GM12878 (cell line): Measurements from ENCODE around the gene TOLLIP. TPM values are rescaled to one million over a fixed set of nuclear protein-coding genes. Genes with fewer than 3 reads are reported as not detected.

ENCODE experiments used
- ATAC-seq: fragments of 200-7000 bp; cut with Tn5 transposase; 3 replicates; pipeline ENCODE4 v1.9.1; 2020; ENCODE audit warnings: mild to moderate bottlenecking, moderate library complexity
- BruUV-seq: library from RNA; stranded (reverse); fragments of 400-500 nt; replicated peaks from 2 replicates; lab custom pipeline; 2021; lab: Mats Ljungman, UMichigan
- CTCF ChIA-PET: fragments of 300-600 bp; sonication (Branson Sonifier 250); formaldehyde crosslinking; extraction: SDS; loops from one replicate; lab custom pipeline; 2021; ENCODE audit warnings: inconsistent platforms; lab: Yijun Ruan, JAX
- POLR2A ChIA-PET: fragments of 350-600 bp; formaldehyde crosslinking; extraction: SDS; loops from one replicate; lab custom pipeline; 2021; ENCODE audit warnings: inconsistent platforms; lab: Charles Lee
- RAD21 ChIA-PET: fragments of 300-600 bp; sonication (Branson Sonifier 250); formaldehyde crosslinking; loops from one replicate; lab custom pipeline; 2023; ENCODE audit warnings: antibody characterized with exemption; ENCODE audit not compliant: unreplicated experiment; lab: Charles Lee
- SMC1A ChIA-PET: fragments of 300-600 bp; sonication (Branson Sonifier 250); formaldehyde crosslinking; loops from one replicate; lab custom pipeline; 2023; ENCODE audit not compliant: unreplicated experiment, uncharacterized antibody; lab: Charles Lee
- DNase-seq: peaks from one replicate; pipeline ENCODE4 v3.0.0-alpha.2; 2011; ENCODE audit warnings: low read depth, low spot score
- FAIRE-seq: peaks from 3 replicates; lab custom pipeline; 2011; peaks lifted over from hg19 to GRCh38; lab: Jason Lieb, UNC
- H2AFZ ChIP-seq: 2 replicates; pipeline ENCODE4 v1.6.0; 2011; ENCODE audit warnings: low read depth, low read length, control low read depth; ENCODE audit not compliant: control insufficient read depth
- H3K27ac ChIP-seq: 2 replicates; pipeline ENCODE4 v1.5.1; 2011; ENCODE audit warnings: control low read depth; ENCODE audit not compliant: control insufficient read depth, insufficient read depth
- H3K27me3 ChIP-seq, 2 experiments: replicated peaks in 1 of 2; 2 replicates each; pipeline versions ENCODE4 v1.6.0 to v1.6.1; 2011; ENCODE audit warnings: low read length in 1 of 2; ENCODE audit not compliant: control insufficient read depth in 2 of 2, insufficient read depth in 2 of 2
- H3K36me3 ChIP-seq, 2 experiments: 2 replicates each; pipeline ENCODE4 v1.5.1; 2011; ENCODE audit warnings: low read length in 1 of 2; ENCODE audit not compliant: control insufficient read depth in 2 of 2, insufficient read depth in 2 of 2
- H3K4me1 ChIP-seq: 2 replicates; pipeline ENCODE4 v1.6.1; 2011; ENCODE audit warnings: mild to moderate bottlenecking, low read length, moderate library complexity, mixed read lengths; ENCODE audit not compliant: control insufficient read depth, insufficient read depth
- H3K4me2 ChIP-seq: 2 replicates; pipeline ENCODE4 v1.6.0; 2011; ENCODE audit warnings: control low read depth; ENCODE audit not compliant: control insufficient read depth, insufficient read depth
- H3K4me3 ChIP-seq: fragments of 200-600 bp; sonication (generic); 2 replicates; pipeline ENCODE4 v1.5.1; 2016
- H3K79me2 ChIP-seq: 2 replicates; pipeline ENCODE4 v1.6.0; 2011; ENCODE audit warnings: low read length; ENCODE audit not compliant: control insufficient read depth, insufficient read depth
- H3K9ac ChIP-seq: 2 replicates; pipeline ENCODE4 v1.8.0; 2011; ENCODE audit warnings: low read length, control low read depth, mixed read lengths; ENCODE audit not compliant: control insufficient read depth, insufficient read depth
- H3K9me3 ChIP-seq: replicated peaks from 3 replicates; pipeline ENCODE4 v1.5.1; 2011; ENCODE audit warnings: mild to moderate bottlenecking, low read length; ENCODE audit not compliant: control insufficient read depth, insufficient read depth
- H4K20me1 ChIP-seq: 2 replicates; pipeline ENCODE4 v1.6.0; 2011; ENCODE audit not compliant: control insufficient read depth, insufficient read depth
- CBFB ChIP-seq: IDR thresholded peaks from 2 replicates; pipeline ENCODE4 v1.6.1; 2016; ENCODE audit warnings: antibody characterized with exemption, low read depth
- ESRRA ChIP-seq: IDR thresholded peaks from 2 replicates; pipeline ENCODE4 v1.6.1; 2012; ENCODE audit warnings: mild to moderate bottlenecking, low read length, improper control_type of control experiment
- LARP7 ChIP-seq: fragments of 450-650 bp; IDR thresholded peaks from 2 replicates; pipeline ENCODE4 v1.6.1; 2017; ENCODE audit warnings: mild to moderate bottlenecking
- STAT1 ChIP-seq: fragments of 450-650 bp; conservative IDR thresholded peaks from 2 replicates; pipeline ENCODE4 v1.6.1; 2014; ENCODE audit warnings: antibody characterized with exemption, mild to moderate bottlenecking
- TCF3 ChIP-seq: IDR thresholded peaks from 2 replicates; pipeline ENCODE4 v1.6.1; 2012; ENCODE audit warnings: low read depth, mild to moderate bottlenecking, low read length, borderline replicate concordance; ENCODE audit not compliant: insufficient read depth
- WRNIP1 ChIP-seq: IDR thresholded peaks from 2 replicates; pipeline ENCODE4 v1.6.1; 2011; ENCODE audit warnings: low read depth, low read length, improper control_type of control experiment, borderline replicate concordance
- YBX1 ChIP-seq: fragments of 450-650 bp; IDR thresholded peaks from 2 replicates; pipeline ENCODE4 v1.6.1; 2016; ENCODE audit warnings: antibody characterized with exemption
- ZNF384 ChIP-seq: IDR thresholded peaks from 2 replicates; pipeline ENCODE4 v1.6.1; 2012; ENCODE audit warnings: low read depth, mild to moderate bottlenecking, low read length, improper control_type of control experiment, borderline replicate concordance
- WGBS: methylation state at CpG from one replicate; pipeline ENCODE4 v1.1.6; 2016; ENCODE audit warnings: low lambda C conversion rate; ENCODE audit not compliant: insufficient replicate concordance, insufficient coverage; ENCODE audit errors: missing lambda C conversion rate; 5-methylcytosine and 5-hydroxymethylcytosine counted together
- in situ Hi-C: fragments of 300-500 bp; cut with MboI; formaldehyde crosslinking; loops from 9 replicates; pipeline ENCODE4 v1.14.3; 2018; ENCODE audit warnings: mixed read lengths
- intact Hi-C: fragments of 100-400 bp; cut with micrococcal nuclease; formaldehyde crosslinking; loops from one replicate; pipeline ENCODE4 v1.14.2; 2022; ENCODE audit not compliant: unreplicated experiment
- polyA plus RNA-seq, 11 experiments: library from polyadenylated mRNA; depleted of rRNA in 4 of 11; unstranded in 6 of 11; stranded (reverse) in 5 of 11; fragments of >200 nt; fragmentation: Nextera tagmentation in 4 of 11; fragmentation: Illumina TruSeq in 1 of 11; extraction: Ambion mirVana in 4 of 11; extraction: Trizol in 1 of 11; gene quantifications; 1 replicate in 1 of 11; 2 replicates in 10 of 11; pipeline versions ENCODE4 v1.2.1 to v1.2.3, GENCODE V29; 2011 to 2016; ENCODE audit warnings: inconsistent platforms in 2 of 11, missing spikeins in 2 of 11, low read depth in 1 of 11
- total RNA-seq, 4 experiments: library from RNA; depleted of rRNA in 3 of 4; stranded (reverse); fragments of >200 nt in 3 of 4; fragmentation: Illumina TruSeq in 1 of 4; extraction: Trizol in 1 of 4; gene quantifications; 2 replicates each; pipeline versions ENCODE4 v1.2.1 to v1.2.3, GENCODE V29; 2013 to 2021
- TF ChIP-seq, protein P1 (sequence below): IDR thresholded peaks from 2 replicates; pipeline ENCODE4 v1.6.1; 2011; ENCODE audit warnings: mild to moderate bottlenecking, low read depth, low read length, moderate library complexity; ENCODE audit not compliant: insufficient replicate concordance
- TF ChIP-seq, protein P2 (sequence below): IDR thresholded peaks from 2 replicates; pipeline ENCODE4 v1.6.1; 2011; ENCODE audit warnings: low read depth, low read length, improper control_type of control experiment, borderline replicate concordance
- TF ChIP-seq, protein P3 (sequence below): IDR thresholded peaks from 2 replicates; pipeline ENCODE4 v1.6.1; 2011; ENCODE audit warnings: borderline replicate concordance, low read depth, mild to moderate bottlenecking, moderate library complexity, mixed read lengths, low read length; ENCODE audit not compliant: insufficient read depth; ENCODE audit errors: extremely low read length

Gene TOLLIP
- total and polyA plus RNA-seq, 10 of the 15 experiments (the other 5 are each of a cell fraction or from before 2014, with no cell fraction given), result 0.47 to 39.5 (median 21.6) TPM

DNA sequence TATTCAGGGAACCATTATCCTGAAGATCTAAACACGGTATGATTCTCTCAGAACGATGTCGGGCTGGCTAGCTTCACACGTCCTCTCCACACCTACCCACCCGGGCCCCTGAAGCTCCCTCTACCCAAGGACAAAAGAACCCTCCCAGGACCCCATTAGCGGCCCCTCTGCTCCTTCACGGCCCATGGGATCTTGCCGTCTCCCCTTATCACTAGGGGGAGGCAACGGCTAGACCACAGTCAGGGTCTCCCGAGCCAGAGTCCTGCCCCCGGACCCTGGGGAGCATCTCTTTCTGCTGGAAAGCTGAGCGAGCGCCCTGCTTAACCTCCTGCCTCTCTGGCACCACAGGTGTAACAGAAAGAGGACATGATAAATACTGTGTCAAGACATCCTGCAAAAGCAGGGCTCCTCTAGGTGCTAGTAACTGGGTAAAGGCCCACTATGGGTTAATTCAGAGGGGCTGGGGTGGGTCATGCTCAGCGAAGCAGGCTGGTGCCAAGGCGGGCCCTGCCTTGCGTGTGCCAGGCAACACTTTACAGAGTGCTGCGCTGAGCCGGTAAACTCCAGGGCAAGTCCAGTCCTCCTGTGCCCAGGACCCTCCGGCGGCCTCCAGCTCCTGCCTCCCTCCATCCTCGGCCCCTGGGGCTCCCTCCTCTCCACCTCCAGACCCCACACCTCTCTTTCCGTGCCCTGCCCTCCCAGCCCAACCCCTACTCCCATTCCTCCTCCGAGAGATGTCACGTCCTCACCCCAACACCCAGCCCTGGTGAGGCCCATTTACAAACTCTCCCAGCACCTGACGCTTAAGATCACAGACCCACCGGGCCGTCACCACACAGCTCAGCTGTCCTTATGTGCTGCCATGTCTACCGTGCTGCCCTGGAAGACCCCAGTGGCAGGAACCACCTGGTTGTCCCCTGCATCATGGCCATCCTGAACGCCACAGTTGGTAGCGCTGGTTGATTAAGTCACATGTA lies 3.0 kb downstream of the TOLLIP start:
- FAIRE-seq (no peak), ATAC-seq (no peak), DNase-seq (no peak)
- H4K20me1 ChIP-seq, result no peaks in the 10 kb centered on the region; the same call in 1 of the 2 replicates
- H3K9ac ChIP-seq, result no peak overlapping the region
- BruUV-seq, result no TSS peak
- ChIA-PET CTCF (no interaction called here), RAD21 (no interaction called here), SMC1A (no interaction called here), POLR2A (no interaction called here)
- no peak overlapping the region for H3K4me3 ChIP-seq
- WGBS, result 96% methylated on average over 25 of the region's 30 CpGs
- no peaks in the 10 kb centered on the region for H3K27me3 ChIP-seq
- H3K36me3 ChIP-seq, result no peaks in the 10 kb centered on the region; a peak in 1 of 4 replicates
- no peak overlapping the region for H3K27ac ChIP-seq
- in situ Hi-C loops, result no loop called here
- H3K4me2 ChIP-seq, result peak overlapping the region; percentile 86; the same call in 1 of the 2 replicates
- intact Hi-C loops, result loop anchor here (10.0 kb wide), 2 partner anchors 78 to 268 kb away; partner anchors contain the start of genes BRSK2 and DUSP8
- peaks cover 33% of the 10 kb centered on the region for H3K4me1 ChIP-seq
- TF ChIP-seq ZNF384 (no peak), WRNIP1 (no peak), STAT1 (no peak), TCF3 (no peak)
- no peak overlapping the region for H2AFZ ChIP-seq
- H3K79me2 ChIP-seq, result peaks cover 21% of the 10 kb centered on the region
- peaks cover 4% of the 10 kb centered on the region; the same call in 2 of the 3 replicates for H3K9me3 ChIP-seq

DNA sequence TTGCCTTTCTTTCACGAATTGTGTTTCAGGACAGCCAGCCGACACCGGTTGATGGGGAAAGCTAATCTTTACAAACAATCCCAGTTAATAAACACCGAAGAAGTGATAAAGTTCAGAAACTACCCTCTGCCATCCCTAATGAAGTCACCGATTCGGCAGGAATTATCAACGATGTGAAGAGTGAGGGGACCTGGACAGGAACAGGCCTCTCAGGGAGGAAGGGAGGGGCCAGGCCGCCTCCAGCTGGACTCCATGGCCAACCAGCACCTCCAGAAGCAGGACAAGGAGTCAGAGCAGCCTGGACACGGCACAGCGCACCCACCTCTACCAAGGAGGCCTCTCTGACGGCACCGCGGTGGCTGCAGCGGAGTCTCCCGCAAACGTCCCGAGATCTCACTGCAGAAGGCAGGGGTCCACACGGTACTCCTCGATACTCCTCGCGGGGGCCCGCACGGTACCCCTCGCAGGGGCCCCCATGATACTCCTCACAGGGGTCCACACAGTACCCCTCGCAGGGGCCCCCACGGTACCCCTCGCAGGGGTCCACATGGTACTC lies 3.9 kb downstream of the TOLLIP start:
- H4K20me1 ChIP-seq, result no peaks in the 10 kb centered on the region; the same call in 1 of the 2 replicates
- no peak overlapping the region for H3K4me2 ChIP-seq
- H3K27ac ChIP-seq, result no peak overlapping the region
- no peaks in the 10 kb centered on the region; a peak in 1 of 4 replicates for H3K36me3 ChIP-seq
- POLR2A ChIA-PET, result no interaction called here
- H3K27me3 ChIP-seq, result no peaks in the 10 kb centered on the region
- intact Hi-C loops, result loop anchor here (10.0 kb wide), 2 partner anchors 79 to 269 kb away; partner anchors contain the start of genes BRSK2 and DUSP8
- H2AFZ ChIP-seq, result no peak overlapping the region
- H3K9me3 ChIP-seq, result no peaks in the 10 kb centered on the region
- CTCF ChIA-PET, result no interaction called here
- in situ Hi-C loops, result no loop called here
- H3K79me2 ChIP-seq, result peaks cover 21% of the 10 kb centered on the region
- BruUV-seq, result no TSS peak
- peaks cover 25% of the 10 kb centered on the region for H3K4me1 ChIP-seq
- no peak overlapping the region for H3K4me3 ChIP-seq
- SMC1A ChIA-PET, result no interaction called here
- ATAC-seq (no peak), FAIRE-seq (no peak), DNase-seq (no peak)
- RAD21 ChIA-PET, result no interaction called here
- H3K9ac ChIP-seq, result no peak overlapping the region
- 91% methylated on average over 26 of the region's 27 CpGs for WGBS
- TF ChIP-seq, protein P1, sequence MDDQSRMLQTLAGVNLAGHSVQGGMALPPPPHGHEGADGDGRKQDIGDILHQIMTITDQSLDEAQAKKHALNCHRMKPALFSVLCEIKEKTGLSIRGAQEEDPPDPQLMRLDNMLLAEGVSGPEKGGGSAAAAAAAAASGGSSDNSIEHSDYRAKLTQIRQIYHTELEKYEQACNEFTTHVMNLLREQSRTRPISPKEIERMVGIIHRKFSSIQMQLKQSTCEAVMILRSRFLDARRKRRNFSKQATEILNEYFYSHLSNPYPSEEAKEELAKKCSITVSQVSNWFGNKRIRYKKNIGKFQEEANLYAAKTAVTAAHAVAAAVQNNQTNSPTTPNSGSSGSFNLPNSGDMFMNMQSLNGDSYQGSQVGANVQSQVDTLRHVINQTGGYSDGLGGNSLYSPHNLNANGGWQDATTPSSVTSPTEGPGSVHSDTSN, result no peak
- TF ChIP-seq YBX1, result no peak
- TF ChIP-seq LARP7, result no peak
- TF ChIP-seq, protein P2, sequence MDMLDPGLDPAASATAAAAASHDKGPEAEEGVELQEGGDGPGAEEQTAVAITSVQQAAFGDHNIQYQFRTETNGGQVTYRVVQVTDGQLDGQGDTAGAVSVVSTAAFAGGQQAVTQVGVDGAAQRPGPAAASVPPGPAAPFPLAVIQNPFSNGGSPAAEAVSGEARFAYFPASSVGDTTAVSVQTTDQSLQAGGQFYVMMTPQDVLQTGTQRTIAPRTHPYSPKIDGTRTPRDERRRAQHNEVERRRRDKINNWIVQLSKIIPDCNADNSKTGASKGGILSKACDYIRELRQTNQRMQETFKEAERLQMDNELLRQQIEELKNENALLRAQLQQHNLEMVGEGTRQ, result no peak
- no peak for TF ChIP-seq ESRRA
- TF ChIP-seq, protein P3, sequence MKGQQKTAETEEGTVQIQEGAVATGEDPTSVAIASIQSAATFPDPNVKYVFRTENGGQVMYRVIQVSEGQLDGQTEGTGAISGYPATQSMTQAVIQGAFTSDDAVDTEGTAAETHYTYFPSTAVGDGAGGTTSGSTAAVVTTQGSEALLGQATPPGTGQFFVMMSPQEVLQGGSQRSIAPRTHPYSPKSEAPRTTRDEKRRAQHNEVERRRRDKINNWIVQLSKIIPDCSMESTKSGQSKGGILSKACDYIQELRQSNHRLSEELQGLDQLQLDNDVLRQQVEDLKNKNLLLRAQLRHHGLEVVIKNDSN, result no peak
- no peak for TF ChIP-seq CBFB
